Stomach smooth muscle (tissue), 2 donors: Measurements from ENCODE around the gene DCTN3.

ENCODE experiments used
- H3K27ac ChIP-seq: one replicate; pipeline ENCODE4 v1.7.0; 2013; ENCODE audit warnings: mild to moderate bottlenecking, low read length, inconsistent platforms
- H3K27me3 ChIP-seq, 2 donors: one replicate each; pipeline ENCODE4 v1.7.0; 2013; ENCODE audit warnings: low read length in 2 of 2; ENCODE audit not compliant: insufficient read depth in 2 of 2, control insufficient read depth in 1 of 2
- H3K36me3 ChIP-seq, 2 donors: one replicate each; pipeline ENCODE4 v1.7.0; 2013; ENCODE audit warnings: low read length in 2 of 2; ENCODE audit not compliant: control insufficient read depth in 2 of 2, insufficient read depth in 2 of 2
- H3K4me1 ChIP-seq: one replicate; pipeline ENCODE4 v1.7.0; 2013; ENCODE audit warnings: low read length; ENCODE audit not compliant: control insufficient read depth, insufficient read depth
- H3K4me3 ChIP-seq, 2 donors: one replicate each; pipeline ENCODE4 v1.7.0; 2013; ENCODE audit warnings: low read length in 2 of 2
- H3K9ac ChIP-seq, 2 donors: one replicate each; pipeline ENCODE4 v1.7.0; 2013; ENCODE audit warnings: low read length in 2 of 2, mild to moderate bottlenecking in 1 of 2
- H3K9me3 ChIP-seq, 2 donors: one replicate each; pipeline ENCODE4 v1.7.0; 2013; ENCODE audit warnings: low read length in 2 of 2; ENCODE audit not compliant: control insufficient read depth in 2 of 2
- donor health status: healthy.
- donor health status: Pancreatic carcinoma.

DCTN3 gene

GRCh38 chr9:34601937-34602573 is 18.2 kb downstream of the DCTN3 start:
- H3K36me3 ChIP-seq, result no peaks in the 10 kb centered on the region
- H3K9ac ChIP-seq, result no peak overlapping the region
- H3K4me3 ChIP-seq, result no peak overlapping the region
- no peaks in the 10 kb centered on the region for H3K9me3 ChIP-seq
- H3K4me1 ChIP-seq, result no peaks in the 10 kb centered on the region
- H3K27me3 ChIP-seq, result peaks cover 0 to 6% of the 10 kb centered on the region in 2 donors
- H3K27ac ChIP-seq, result no peak overlapping the region

GRCh38 chr9:34600908-34601307 is 19.4 kb downstream of the DCTN3 start:
- Histone ChIP-seq H3K36me3 (no peaks in the 10 kb centered on the region), H3K4me1 (no peaks in the 10 kb centered on the region), H3K27ac (no peak overlapping the region), H3K9ac (no peak overlapping the region), H3K27me3 (peaks cover 0 to 6% of the 10 kb centered on the region in 2 donors), H3K9me3 (no peaks in the 10 kb centered on the region), H3K4me3 (no peak overlapping the region)

GRCh38 chr9:34599546-34599945 is 20.7 kb downstream of the DCTN3 start:
- peaks cover 0 to 6% of the 10 kb centered on the region in 2 donors for H3K27me3 ChIP-seq
- H3K9me3 ChIP-seq, result no peaks in the 10 kb centered on the region
- H3K27ac ChIP-seq, result no peak overlapping the region
- no peaks in the 10 kb centered on the region for H3K36me3 ChIP-seq
- H3K9ac ChIP-seq, result no peak overlapping the region
- no peak overlapping the region for H3K4me3 ChIP-seq
- no peaks in the 10 kb centered on the region for H3K4me1 ChIP-seq

- no peak overlapping the region for H3K9ac ChIP-seq
- H3K36me3 ChIP-seq, result no peaks in the 10 kb centered on the region
- H3K27ac ChIP-seq, result no peak overlapping the region
- H3K4me3 ChIP-seq, result no peak overlapping the region
- H3K4me1 ChIP-seq, result peaks cover 37% of the 10 kb centered on the region
- no peaks in the 10 kb centered on the region for H3K9me3 ChIP-seq
- peaks cover 7 to 9% of the 10 kb centered on the region in 2 donors for H3K27me3 ChIP-seq
These were observed 26.1 kb downstream of the DCTN3 start for GRCh38 chr9:34594177-34594576.

- Histone ChIP-seq H3K27me3 (peaks cover 18% of the 10 kb centered on the region in 2 donors), H3K9ac (peak overlapping the region in 1 of 2 donors; percentile 21), H3K36me3 (no peaks in the 10 kb centered on the region), H3K9me3 (no peaks in the 10 kb centered on the region), H3K4me3 (no peak overlapping the region), H3K27ac (no peak overlapping the region), H3K4me1 (peaks cover 44% of the 10 kb centered on the region)
These were observed 27.2 kb downstream of the DCTN3 start for GRCh38 chr9:34592895-34593601.

GRCh38 chr9:34591917-34592866 is 28.1 kb downstream of the DCTN3 start:
- no peak overlapping the region for H3K9ac ChIP-seq
- no peak overlapping the region for H3K27ac ChIP-seq
- H3K4me3 ChIP-seq, result no peak overlapping the region
- H3K36me3 ChIP-seq, result no peaks in the 10 kb centered on the region
- H3K27me3 ChIP-seq, result peaks cover 26 to 27% of the 10 kb centered on the region in 2 donors
- peaks cover 44% of the 10 kb centered on the region for H3K4me1 ChIP-seq
- no peaks in the 10 kb centered on the region for H3K9me3 ChIP-seq

- H3K9me3 ChIP-seq, result no peaks in the 10 kb centered on the region
- H3K4me3 ChIP-seq, result peak overlapping the region in 1 of 2 donors; percentile 44
- peaks cover 34 to 35% of the 10 kb centered on the region in 2 donors for H3K27me3 ChIP-seq
- H3K36me3 ChIP-seq, result no peaks in the 10 kb centered on the region
- H3K27ac ChIP-seq, result no peak overlapping the region
- no peak overlapping the region for H3K9ac ChIP-seq
- peaks cover 44% of the 10 kb centered on the region for H3K4me1 ChIP-seq
These were observed 28.9 kb downstream of the DCTN3 start for GRCh38 chr9:34591248-34591916.

GRCh38 chr9:34590381-34591247 is 29.7 kb downstream of the DCTN3 start:
- Histone ChIP-seq H3K27ac (no peak overlapping the region), H3K4me3 (peak overlapping the region in 1 of 2 donors; percentile 73), H3K27me3 (peaks cover 41% of the 10 kb centered on the region in 2 donors), H3K4me1 (peaks cover 44% of the 10 kb centered on the region), H3K36me3 (no peaks in the 10 kb centered on the region), H3K9me3 (no peaks in the 10 kb centered on the region), H3K9ac (no peak overlapping the region)

- Histone ChIP-seq H3K4me3 (peak within 1 kb of the TSS; percentile 47 to 73), H3K27me3 (peaks cover 48 to 49% of the 10 kb centered on the region in 2 donors), H3K9ac (no peak within 1 kb of the TSS), H3K36me3 (no peaks in the 10 kb centered on the region), H3K9me3 (no peaks in the 10 kb centered on the region), H3K4me1 (peaks cover 44% of the 10 kb centered on the region), H3K27ac (no peak within 1 kb of the TSS)
These were observed 30.5 kb downstream of the DCTN3 start, which contains the start of gene CNTFR for GRCh38 chr9:34589636-34590380. Gene CNTFR, minus strand, starts transcription at chr9:34589724. Its CDS starts 20,743 bp downstream, at chr9:34568981.
